Activated T-helper 17 cell treated with anti-CD3 and anti-CD28 coated beads, Interleukin-2, amount 50 U/mL, for 72 hours (primary cell): Measurements from ENCODE around the gene SLC12A9. TPM values are rescaled to one million over a fixed set of nuclear protein-coding genes. Genes with fewer than 3 reads are reported as not detected.

Experiments
- ATAC-seq: fragments of 150-1000 bp; cut with Tn5 transposase; replicated peaks from 2 replicates; pipeline ENCODE4 v1.10.0; 2021; ENCODE audit warnings: mild to moderate bottlenecking, moderate library complexity
- H3K27ac Mint-ChIP-seq: one replicate; pipeline ENCODE4 v1.8.0; 2022; ENCODE audit warnings: mixed read lengths
- H3K27me3 Mint-ChIP-seq: one replicate; pipeline ENCODE4 v1.8.0; 2022; ENCODE audit warnings: mixed read lengths
- H3K36me3 Mint-ChIP-seq: one replicate; pipeline ENCODE4 v1.8.0; 2022; ENCODE audit warnings: low read depth, mild to moderate bottlenecking, mixed read lengths
- H3K4me1 Mint-ChIP-seq: one replicate; pipeline ENCODE4 v1.8.0; 2022; ENCODE audit warnings: mixed read lengths
- H3K4me3 Mint-ChIP-seq: one replicate; pipeline ENCODE4 v1.8.0; 2022; ENCODE audit warnings: mild to moderate bottlenecking, mixed read lengths
- H3K9me3 Mint-ChIP-seq: one replicate; pipeline ENCODE4 v1.8.0; 2022; ENCODE audit warnings: mixed read lengths
- total RNA-seq, 2 donors: library from RNA; stranded (reverse); gene quantifications; one replicate each; pipeline ENCODE4 v1.2.3, GENCODE V29; 2022

Gene SLC12A9
- total RNA-seq, 2 donors from 2014 or later: 15.7 to 30.1 TPM

DNA sequence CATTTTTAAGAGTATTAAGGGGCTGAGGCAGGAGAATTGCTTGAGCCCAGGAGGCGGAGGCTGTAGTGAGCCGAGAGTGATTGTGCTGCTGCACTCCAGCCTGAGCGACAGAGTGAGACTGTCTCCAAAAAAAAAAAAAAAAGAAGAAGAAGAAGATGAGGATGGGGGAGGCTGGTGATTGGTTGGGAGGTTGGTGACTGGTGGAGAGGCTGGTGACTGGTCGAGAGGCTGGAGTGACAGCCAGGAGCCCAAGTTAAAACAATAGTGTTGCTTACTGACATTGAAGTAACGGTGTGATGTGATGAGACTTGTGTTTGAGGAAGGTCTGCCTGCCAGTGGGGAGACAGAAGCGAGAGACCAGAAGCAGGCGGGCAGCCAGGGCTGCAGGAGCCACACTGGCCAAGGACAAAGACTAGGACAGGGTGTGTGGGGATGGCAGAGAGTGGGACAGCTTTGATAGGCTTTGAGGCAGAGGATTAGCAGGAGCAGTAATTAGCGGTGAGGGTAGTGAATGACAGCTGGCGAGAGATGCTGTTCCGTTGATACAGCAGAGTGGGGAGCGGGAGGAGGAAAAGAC is 27.3 kb downstream of the SLC12A9 start:
- H3K27ac Mint-ChIP-seq: peak overlapping the region; percentile 46

DNA sequence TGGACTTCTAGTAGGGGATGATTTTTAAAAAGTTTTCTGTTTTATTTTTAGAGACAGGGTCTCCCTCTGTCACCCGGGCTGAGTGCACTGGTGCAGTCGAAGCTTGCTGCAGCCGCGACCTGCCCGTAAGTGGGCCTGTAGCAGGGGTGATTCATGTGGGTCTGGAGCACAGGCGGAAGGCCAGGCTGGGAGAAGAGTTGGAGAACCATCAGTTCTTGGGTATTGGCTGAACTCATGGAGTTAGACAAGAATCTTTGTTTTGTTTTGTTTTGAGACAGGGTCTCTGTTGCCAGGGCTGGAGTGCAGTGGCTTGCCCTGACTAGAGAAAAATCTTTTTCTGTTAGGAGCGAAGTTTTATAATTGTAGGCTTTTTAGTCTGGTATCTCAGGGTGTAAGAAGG is 28.1 kb downstream of the SLC12A9 start:
- H3K36me3 Mint-ChIP-seq: peaks cover 100% of the 10 kb centered on the region
- H3K27ac Mint-ChIP-seq: no peak overlapping the region
- no peaks in the 10 kb centered on the region for H3K27me3 Mint-ChIP-seq
- no peaks in the 10 kb centered on the region for H3K9me3 Mint-ChIP-seq
- no peak overlapping the region for H3K4me3 Mint-ChIP-seq
- ATAC-seq: no peak
- H3K4me1 Mint-ChIP-seq: peaks cover 36% of the 10 kb centered on the region

More for the DNA sequence above, 27.3 kb downstream of the SLC12A9 start:
- Mint-ChIP-seq H3K4me1 (peaks cover 33% of the 10 kb centered on the region), H3K4me3 (peak overlapping the region; percentile 12), H3K36me3 (peaks cover 100% of the 10 kb centered on the region), H3K9me3 (no peaks in the 10 kb centered on the region), H3K27me3 (no peaks in the 10 kb centered on the region)
- no peak for ATAC-seq

DNA sequence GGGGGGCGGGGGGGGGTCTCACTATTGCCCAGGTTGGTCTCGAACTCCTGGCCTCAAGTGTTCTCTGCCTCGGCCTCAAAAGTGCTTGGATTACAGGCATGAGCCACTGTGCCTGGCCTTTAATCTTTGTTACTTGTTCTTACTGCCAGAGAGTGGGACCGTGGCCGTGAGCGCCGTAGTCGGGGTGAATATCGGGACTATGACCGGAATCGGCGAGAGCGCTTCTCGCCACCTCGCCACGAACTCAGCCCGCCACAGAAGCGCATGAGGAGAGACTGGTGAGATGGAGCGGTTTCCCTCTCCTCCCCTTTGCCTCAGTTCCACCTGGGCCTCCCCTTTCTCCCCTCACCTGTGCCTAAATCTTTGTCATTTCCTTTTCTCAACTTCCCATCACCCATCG is 28.6 kb downstream of the SLC12A9 start:
- H3K36me3 Mint-ChIP-seq: peaks cover 100% of the 10 kb centered on the region
- no peak for ATAC-seq
- no peak overlapping the region for H3K4me3 Mint-ChIP-seq
- no peak overlapping the region for H3K27ac Mint-ChIP-seq
- H3K27me3 Mint-ChIP-seq: no peaks in the 10 kb centered on the region
- no peaks in the 10 kb centered on the region for H3K9me3 Mint-ChIP-seq
- peaks cover 40% of the 10 kb centered on the region for H3K4me1 Mint-ChIP-seq

DNA sequence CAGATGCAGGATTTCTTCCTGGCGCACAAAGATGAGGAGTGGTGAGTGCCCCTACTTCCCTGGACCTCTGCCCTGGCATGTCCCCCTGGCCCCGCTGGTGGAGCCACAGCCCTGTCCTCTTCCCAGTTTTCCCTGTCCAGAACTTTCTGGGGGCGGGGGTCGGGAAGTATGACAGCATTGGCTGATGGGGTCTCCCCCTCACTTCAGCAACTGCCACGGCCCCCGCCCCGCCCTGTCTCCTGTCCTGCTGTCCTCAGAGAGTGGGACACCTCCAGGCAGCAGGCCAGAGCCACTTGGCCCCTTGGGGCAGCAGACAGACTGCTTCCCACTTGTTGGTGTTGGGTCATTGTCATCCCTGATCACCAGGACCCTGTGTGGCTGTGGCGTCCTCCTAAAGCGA is 29.7 kb downstream of the SLC12A9 start:
- Mint-ChIP-seq H3K27me3 (no peaks in the 10 kb centered on the region), H3K27ac (no peak overlapping the region), H3K4me3 (no peak overlapping the region), H3K36me3 (peaks cover 100% of the 10 kb centered on the region), H3K4me1 (peaks cover 41% of the 10 kb centered on the region), H3K9me3 (no peaks in the 10 kb centered on the region)
- ATAC-seq: no peak

DNA sequence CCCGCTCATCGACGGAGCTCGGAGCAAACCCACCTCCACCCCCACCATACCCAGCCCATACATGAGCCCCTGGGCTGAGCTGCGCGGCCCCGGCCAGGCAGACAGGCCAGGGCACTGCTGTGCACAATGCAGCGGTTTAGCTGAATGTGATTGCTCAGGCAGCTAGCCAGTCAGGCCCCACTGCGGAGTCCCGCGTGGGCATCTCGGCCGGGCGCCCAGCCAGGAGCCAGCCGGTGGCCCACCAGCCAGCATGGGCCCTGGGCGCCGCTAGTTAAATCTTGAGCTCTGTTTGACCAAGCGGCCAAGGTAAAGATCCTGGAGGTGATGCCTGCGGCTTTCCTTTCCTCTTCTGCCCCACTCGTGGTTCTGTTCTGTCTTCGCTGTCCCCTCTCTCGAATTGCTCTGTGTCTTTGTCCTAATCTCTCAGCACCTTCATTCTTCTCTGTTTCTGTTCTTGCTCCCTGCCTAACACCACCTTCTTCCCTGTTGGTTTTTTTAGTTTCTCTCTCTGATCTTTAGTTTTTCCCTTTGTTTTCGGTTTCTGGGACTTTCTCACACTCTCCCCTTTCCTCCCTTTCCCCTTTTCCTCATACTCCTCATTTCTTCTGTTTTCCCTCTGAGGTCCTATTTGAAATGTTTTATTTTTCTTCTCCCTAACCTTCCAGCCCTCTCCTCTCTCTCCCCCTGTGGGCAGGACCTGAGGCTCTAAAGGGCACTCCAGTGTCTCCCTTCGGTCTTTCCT is 30.4 kb downstream of the SLC12A9 start:
- no peaks in the 10 kb centered on the region for H3K27me3 Mint-ChIP-seq
- H3K4me1 Mint-ChIP-seq: peaks cover 49% of the 10 kb centered on the region
- H3K9me3 Mint-ChIP-seq: no peaks in the 10 kb centered on the region
- no peak overlapping the region for H3K4me3 Mint-ChIP-seq
- H3K27ac Mint-ChIP-seq: peak overlapping the region; percentile 31
- peaks cover 100% of the 10 kb centered on the region for H3K36me3 Mint-ChIP-seq
- ATAC-seq: no peak

DNA sequence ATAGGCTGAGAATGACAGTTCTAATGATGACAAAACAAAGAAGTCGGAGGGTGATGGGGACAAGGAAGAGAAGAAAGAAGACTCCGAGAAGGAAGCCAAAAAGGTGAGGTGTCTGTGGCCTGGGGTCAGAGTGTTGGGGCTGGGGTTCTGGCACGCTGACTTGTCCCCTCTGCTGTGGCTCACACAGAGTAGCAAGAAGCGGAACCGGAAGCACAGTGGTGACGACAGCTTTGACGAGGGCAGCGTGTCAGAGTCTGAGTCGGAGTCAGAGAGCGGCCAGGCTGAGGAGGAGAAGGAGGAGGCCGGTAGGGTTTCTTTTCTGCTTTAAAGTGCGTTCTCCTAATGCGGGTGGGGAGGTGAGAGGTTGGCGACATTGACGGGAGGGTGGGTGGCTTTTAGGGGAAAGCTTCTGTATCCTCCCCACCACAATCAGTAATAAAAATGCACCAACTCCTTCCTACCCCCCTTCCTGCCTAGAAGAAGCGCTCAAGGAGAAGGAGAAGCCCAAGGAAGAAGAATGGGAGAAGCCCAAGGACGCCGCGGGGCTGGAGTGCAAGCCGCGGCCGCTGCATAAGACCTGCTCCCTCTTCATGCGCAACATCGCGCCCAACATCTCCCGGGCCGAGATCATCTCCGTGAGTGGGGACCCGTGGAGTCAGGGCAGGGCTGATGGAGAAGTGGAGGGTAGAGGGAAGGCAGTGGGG is 32.4 kb downstream of the SLC12A9 start:
- H3K4me3 Mint-ChIP-seq: peak overlapping the region; percentile 47
- H3K27me3 Mint-ChIP-seq: no peaks in the 10 kb centered on the region
- peak overlapping the region; percentile 58 for H3K27ac Mint-ChIP-seq
- H3K4me1 Mint-ChIP-seq: peaks cover 52% of the 10 kb centered on the region
- no peaks in the 10 kb centered on the region for H3K9me3 Mint-ChIP-seq
- peaks cover 90% of the 10 kb centered on the region for H3K36me3 Mint-ChIP-seq
- ATAC-seq: no peak

DNA sequence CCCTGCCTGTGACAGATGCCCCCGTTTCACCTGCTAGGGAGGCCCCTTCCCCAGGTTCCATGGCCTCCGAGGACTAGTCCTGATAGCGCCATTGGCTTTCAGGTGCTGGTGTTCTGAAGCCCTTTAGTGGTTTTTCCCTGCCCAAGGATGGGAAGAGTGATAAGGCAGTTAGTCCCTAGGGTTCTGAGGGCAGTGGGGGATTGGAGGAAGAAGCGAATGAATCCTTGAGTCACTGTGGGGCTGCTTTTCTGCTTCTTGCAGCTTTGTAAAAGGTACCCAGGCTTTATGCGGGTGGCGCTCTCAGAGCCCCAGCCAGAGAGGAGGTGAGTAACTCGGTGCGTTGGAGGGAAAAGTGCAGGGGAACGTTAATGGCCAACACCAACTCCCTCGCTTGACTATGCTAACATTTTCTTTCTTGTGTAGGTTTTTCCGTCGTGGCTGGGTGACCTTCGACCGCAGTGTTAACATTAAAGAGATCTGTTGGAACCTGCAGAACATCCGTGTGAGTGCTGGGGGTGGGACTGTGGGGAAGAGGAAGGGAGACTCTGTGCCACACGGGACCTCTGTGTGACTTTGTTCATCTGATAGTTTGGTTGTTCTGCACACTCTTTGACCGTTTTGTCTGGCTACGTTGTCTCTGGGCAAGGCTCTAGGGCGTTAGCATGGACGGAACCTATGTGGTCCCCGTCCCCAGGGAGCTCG is 33.1 kb downstream of the SLC12A9 start:
- no peaks in the 10 kb centered on the region for H3K9me3 Mint-ChIP-seq
- no peak for ATAC-seq
- peak overlapping the region; percentile 41 for H3K27ac Mint-ChIP-seq
- H3K36me3 Mint-ChIP-seq: peaks cover 83% of the 10 kb centered on the region
- H3K27me3 Mint-ChIP-seq: no peaks in the 10 kb centered on the region
- peaks cover 55% of the 10 kb centered on the region for H3K4me1 Mint-ChIP-seq
- H3K4me3 Mint-ChIP-seq: peak overlapping the region; percentile 47

DNA sequence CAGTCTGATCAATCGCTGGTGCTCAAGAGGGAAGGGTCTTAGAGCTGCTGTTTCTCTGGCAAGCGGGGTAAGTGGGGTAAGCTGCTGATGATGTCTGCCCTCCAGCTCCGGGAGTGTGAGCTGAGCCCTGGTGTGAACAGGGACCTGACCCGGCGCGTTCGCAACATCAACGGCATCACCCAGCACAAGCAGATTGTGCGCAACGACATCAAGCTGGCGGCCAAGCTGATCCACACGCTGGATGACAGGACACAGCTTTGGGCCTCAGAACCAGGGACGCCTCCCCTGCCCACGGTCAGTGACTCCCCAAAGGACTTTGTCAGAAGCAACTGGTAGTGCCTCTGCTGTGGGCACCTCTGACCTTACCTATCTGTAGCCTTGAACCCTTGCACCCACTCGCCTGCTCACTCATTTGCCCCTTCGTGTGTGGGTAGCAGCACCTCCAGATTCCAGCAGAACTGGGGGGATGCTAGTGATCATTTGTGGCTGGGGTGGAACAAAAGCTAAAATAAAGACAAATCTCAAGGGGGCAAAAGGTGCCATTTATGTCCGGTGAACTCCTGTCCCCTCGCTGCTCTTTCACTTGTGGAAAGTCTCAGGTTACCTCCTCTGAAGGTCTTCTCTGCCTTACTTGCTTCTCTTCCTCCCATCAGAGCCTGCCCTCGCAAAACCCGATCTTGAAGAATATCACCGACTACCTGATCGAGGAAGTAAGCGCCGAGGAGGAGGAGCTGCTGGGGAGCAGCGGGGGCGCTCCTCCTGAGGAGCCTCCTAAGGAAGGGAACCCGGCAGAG is 33.8 kb downstream of the SLC12A9 start:
- no peak for ATAC-seq
- no peaks in the 10 kb centered on the region for H3K9me3 Mint-ChIP-seq
- peak overlapping the region; percentile 83 for H3K27ac Mint-ChIP-seq
- H3K36me3 Mint-ChIP-seq: peaks cover 75% of the 10 kb centered on the region
- H3K27me3 Mint-ChIP-seq: peaks cover 1% of the 10 kb centered on the region
- H3K4me1 Mint-ChIP-seq: peaks cover 54% of the 10 kb centered on the region
- peak overlapping the region; percentile 73 for H3K4me3 Mint-ChIP-seq

DNA sequence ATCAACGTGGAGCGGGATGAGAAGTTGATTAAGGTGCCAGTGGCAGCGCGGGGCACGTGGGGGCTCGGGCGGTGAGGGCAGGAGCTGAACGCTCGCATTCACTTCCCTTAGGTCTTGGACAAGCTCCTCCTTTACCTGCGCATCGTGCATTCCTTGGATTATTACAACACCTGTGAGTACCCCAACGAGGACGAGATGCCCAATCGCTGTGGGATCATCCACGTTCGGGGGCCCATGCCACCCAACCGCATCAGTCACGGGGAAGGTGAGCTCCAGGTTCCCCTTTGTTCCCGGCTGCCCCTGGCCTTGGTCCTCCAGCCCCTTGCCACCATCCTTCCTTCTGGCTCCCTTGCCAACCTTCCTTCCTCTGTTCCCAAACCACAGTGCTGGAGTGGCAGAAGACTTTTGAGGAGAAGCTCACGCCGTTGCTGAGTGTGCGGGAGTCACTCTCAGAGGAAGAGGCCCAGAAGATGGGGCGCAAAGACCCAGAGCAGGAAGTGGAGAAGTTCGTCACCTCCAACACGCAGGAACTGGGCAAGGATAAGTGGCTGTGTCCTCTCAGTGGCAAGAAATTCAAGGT is 34.5 kb downstream of the SLC12A9 start:
- Mint-ChIP-seq H3K36me3 (peaks cover 68% of the 10 kb centered on the region), H3K27me3 (peaks cover 4% of the 10 kb centered on the region), H3K4me3 (peak overlapping the region; percentile 73), H3K4me1 (peaks cover 51% of the 10 kb centered on the region), H3K27ac (peak overlapping the region; percentile 83), H3K9me3 (no peaks in the 10 kb centered on the region)
- ATAC-seq: no peak

DNA sequence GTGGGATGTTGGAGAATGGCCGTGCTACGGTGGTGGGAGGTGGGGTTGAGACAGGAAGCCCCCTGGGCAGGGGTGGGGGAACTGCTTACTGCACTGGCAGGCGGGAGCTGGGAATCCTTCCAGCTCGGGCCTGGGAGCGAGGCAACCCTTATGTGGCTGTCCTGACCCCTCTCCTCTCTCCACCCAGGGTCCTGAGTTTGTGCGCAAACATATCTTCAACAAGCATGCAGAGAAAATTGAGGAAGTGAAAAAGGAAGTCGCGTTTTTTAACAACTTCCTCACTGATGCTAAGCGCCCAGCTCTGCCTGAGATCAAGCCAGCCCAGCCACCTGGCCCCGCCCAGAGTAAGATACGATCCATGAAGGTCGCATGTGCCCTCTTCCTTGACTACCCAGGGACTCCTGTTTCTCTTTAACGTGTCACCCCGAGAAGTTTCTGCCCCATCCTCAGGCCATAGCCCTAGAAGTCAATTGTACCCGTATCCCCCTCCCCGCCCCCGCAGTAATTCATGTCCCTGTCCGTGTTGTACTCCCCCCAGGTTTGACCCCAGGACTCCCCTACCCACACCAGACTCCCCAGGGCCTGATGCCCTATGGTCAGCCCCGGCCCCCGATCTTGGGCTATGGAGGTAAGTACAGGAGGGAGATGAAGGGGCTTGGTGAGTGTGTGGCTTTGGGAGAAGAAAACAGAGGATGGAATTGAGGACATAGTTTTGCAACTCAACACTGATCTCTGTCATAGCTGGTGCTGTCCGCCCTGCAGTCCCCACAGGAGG is 35.2 kb downstream of the SLC12A9 start:
- ATAC-seq: no peak
- peaks cover 62% of the 10 kb centered on the region for H3K36me3 Mint-ChIP-seq
- peaks cover 4% of the 10 kb centered on the region for H3K27me3 Mint-ChIP-seq
- peak overlapping the region; percentile 73 for H3K4me3 Mint-ChIP-seq
- peak overlapping the region; percentile 83 for H3K27ac Mint-ChIP-seq
- peaks cover 51% of the 10 kb centered on the region for H3K4me1 Mint-ChIP-seq
- H3K9me3 Mint-ChIP-seq: no peaks in the 10 kb centered on the region

DNA sequence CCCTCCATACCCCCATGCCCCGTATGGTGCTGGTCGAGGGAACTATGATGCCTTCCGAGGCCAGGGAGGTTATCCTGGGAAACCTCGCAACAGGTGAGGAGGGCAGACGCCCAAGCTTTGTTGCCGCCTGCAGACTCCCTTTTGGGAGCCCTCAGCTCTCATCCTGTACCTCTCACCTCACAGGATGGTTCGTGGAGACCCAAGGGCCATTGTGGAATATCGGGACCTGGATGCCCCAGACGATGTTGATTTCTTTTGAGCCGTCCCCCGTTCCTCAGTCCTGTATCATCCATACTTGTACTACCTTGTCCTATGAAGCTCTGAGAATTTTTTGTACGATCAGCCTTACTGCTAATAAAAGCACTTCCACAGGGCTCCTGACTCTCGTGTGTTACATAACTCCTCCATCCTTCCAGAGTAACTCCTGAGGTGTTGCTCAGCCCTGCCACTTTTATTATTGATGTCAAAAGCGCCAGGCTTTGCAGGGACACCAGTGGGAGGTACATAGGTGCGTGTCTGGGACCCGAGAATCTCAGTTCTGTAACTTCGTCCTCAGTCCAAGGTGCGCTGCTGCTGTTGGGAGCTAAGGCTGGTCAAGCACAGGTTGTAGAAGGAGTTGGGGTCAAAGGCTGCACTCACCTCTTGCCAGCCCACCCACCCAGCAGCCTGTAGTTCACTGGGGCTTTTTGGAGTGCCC is 35.9 kb downstream of the SLC12A9 start:
- Mint-ChIP-seq H3K9me3 (no peaks in the 10 kb centered on the region), H3K4me1 (peaks cover 46% of the 10 kb centered on the region), H3K36me3 (peaks cover 54% of the 10 kb centered on the region), H3K27ac (peak overlapping the region; percentile 83), H3K27me3 (peaks cover 4% of the 10 kb centered on the region), H3K4me3 (peak overlapping the region; percentile 73)
- no peak for ATAC-seq

DNA sequence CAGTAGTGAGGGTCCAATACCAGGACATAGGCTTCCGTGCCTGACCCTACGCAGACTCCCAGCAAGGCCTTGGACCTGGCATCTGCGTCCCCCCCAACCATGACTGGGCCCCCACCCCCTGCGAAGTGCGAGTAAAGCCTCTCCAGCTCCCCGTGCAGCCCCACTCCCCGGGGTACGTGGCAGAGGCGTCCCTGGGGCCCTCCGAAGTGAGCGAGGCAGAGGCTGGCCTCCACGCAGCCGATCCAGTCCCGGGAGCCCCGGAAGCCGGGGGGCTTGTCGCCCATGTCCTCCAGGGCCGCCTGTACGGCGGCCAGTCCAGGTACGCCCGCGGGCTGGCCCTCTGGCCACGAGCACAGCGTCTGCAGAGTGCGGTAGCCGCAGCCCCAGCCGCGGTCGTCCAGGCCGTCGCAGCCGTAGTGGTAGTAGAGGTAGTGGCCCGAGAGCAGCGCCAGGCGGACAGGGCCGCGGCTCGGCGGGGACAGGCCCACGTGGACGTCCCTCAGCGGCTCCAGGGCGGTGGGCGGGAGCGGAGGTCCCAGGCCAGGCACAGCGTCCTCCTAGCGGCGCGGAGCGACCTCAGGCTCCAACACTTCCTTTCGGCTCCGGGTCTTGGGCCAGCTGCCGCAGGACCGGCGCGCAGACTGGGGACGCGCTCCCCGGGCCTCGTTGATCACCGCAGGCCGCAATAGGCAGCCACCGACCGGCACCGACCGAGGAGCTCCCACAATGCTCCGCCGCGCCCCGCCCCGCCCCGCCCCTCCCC is 36.7 kb downstream of the SLC12A9 start, which contains the start of gene UFSP1:
UFSP1 (minus strand) TSS at position 728 of the 763 bp plus-strand sequence; CDS start at position 284, 444 bp downstream.
- no peaks in the 10 kb centered on the region for H3K9me3 Mint-ChIP-seq
- peaks cover 47% of the 10 kb centered on the region for H3K36me3 Mint-ChIP-seq
- H3K4me3 Mint-ChIP-seq: peak within 1 kb of the TSS; percentile 73
- H3K27me3 Mint-ChIP-seq: peaks cover 7% of the 10 kb centered on the region
- peak; percentile 60 for ATAC-seq
- peak within 1 kb of the TSS; percentile 83 for H3K27ac Mint-ChIP-seq
- peaks cover 44% of the 10 kb centered on the region for H3K4me1 Mint-ChIP-seq
